GM19239 (cell line): ENCODE data around the gene EPHA4.
A peak's percentile ranks its signal among the peaks of the same experiment; 100 is the strongest.

Source experiments
- DNase-seq: peaks from one replicate; pipeline ENCODE4 v3.0.0; 2011; ENCODE audit warnings: low spot score; ENCODE audit not compliant: insufficient read length
- FAIRE-seq: peaks from 2 replicates; lab custom pipeline; 2011; peaks lifted over from hg19 to GRCh38; lab: Jason Lieb, UNC

The EPHA4 gene

DNA sequence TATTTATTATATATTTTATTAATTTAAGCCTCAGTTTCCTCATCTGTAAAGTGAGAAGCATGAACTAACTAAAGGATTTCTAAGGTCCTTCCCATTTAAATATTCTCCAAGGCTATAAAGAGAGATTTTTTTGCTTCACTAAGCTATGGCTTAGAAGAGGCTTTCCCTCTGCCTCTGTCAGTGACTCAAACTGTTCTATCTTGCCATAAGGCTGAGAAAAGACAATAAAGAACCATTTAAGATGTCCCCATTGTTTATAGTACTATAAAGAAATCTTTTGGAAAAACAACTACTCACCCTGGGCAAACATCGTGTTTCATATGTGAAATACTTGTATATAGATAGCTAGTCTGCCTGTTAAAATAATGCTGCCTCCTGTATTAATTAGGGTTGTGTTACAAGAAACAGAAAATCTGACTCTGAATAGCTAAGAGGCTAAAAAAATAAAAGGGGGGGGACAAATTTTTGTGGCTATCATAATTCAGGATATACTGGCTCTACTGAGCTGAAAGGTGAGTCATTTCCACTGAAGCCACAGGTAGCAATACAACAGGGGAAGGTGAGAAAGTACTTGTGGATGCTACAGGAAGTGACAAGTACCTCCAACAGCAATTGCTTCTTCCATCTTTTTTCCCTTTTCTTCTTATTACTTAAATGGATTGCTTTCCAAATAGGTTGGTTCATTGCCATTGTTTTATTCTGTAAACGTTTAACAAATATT, 25.4 kb downstream of the EPHA4 start:
- DNase-seq, result no peak
- FAIRE-seq, result peak; percentile 11

DNA sequence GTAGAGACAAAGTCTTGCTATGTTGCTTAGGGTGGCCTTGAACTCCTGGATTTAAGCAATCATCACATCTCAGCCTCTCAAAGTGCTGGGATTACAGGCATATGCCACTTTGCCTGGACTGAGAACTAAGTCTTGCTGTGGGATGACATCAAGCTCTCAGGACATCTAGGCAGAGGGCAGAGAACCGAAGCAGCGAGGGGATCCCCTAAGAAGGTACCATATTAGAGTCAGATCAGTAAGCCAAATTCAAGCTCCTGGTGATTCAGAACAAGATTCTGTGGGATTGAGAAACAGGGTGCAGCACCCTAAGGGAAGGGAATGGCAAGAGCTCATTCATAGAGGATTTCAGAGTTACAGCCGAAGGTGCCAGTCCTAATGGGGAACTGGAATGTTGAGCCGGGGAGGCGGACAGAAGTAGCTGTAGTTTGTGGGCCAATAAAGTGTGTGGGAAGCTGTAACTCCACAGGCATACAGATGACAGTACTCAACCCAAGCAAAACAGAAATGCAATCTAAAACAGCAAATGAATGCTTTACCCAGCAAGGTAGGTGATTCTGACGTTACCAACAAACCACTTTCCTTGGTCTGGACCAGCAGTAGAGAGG, 30.9 kb downstream of the EPHA4 start:
- DNase-seq (no peak), FAIRE-seq (no peak)

DNA sequence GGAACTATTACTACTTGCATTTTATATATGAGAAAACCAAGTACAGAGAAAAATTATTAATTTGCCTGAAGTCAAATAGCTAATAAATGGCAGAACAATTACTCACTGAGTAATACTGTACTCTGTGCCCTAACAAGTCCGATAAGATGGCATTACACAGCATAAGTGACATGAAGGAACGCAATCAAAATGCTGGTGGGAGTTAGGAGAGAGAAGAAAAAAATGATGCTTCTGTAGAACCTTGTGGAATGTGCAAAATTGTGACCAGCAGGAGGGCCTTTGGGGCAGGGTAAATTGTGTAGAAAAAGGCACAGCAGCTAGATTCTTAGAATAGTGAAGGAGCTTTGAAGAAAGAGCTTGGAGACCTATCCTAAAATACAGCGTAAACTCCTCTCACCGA, 32.9 kb downstream of the EPHA4 start:
- FAIRE-seq (no peak), DNase-seq (no peak)

DNA sequence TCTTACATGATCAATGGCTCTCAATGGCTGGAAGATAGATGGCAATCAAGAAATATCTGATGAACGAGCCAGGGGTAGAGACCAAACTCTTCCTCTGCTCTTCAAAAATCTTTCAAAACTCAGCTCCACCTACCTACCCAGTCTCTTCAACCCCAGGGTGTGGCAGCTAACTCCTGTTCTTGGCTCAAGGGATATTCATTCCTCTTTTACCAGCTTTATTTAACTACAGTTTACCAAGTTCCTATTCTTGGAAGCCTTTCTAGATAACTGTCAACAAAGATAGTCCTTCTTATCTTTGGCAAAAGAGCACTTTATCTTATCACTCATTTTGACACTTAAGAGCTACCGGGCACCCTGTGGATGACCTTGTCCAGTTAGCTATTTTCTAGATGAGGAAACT, 36.3 kb downstream of the EPHA4 start:
- FAIRE-seq, result no peak
- DNase-seq, result no peak

DNA sequence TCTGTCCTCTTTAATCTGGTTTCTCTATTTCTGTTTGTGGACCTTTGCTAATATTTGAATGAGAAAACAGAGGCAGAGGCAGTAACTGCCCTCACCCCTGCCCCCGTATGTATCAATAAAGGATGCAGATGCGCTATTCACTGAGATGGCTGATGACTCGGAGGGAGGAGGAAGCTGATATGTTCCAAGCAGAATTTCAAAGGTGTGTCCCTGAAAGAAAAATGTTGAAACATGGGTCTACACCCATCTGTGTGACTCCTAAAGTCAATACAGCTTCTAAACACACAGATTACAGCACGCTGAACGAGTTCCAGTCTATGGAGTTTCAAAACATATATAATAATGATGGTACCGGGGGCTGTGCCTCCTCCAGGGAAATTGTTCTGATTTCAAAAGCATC, 38.8 kb downstream of the EPHA4 start:
- DNase-seq (no peak), FAIRE-seq (no peak)

DNA sequence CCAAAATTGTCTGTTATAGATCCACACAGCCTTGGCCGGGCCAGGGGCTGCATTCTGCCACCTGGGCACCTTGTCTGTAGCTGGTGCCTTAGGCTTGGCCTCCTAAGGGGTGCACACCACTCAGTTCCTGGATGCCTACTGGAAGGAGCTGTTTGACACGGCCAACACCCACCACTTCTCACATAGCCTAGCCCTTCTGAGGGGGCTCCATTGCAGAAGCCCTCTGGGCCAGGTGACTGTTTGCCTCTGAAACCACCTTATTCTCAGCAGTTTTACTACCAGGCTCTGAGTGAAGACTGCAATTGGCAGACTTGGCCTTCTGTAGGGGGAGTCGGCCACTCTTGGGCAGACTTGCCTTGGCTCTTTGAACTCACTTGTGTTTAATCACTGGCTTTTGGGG, 39.5 kb downstream of the EPHA4 start:
- DNase-seq (no peak), FAIRE-seq (no peak)

DNA sequence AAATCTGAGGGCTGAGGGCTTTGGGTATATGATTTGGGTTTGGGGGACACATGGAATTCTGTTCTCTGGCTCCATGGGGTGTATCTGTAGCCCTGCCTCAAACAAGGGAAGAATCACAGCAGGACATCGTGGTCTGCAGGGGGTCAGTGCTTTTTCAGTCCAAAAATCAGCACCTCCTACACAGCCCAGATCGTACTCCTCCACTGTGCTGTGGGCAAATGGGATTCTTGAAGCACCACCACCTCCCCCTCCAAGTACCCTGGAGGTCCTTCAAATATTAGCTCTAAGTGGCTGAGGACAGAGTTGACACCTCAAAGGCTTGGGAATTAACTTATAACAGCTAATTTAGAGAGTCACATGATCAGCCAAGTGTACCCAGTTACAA, 41.5 kb downstream of the EPHA4 start:
- FAIRE-seq (no peak), DNase-seq (no peak)

DNA sequence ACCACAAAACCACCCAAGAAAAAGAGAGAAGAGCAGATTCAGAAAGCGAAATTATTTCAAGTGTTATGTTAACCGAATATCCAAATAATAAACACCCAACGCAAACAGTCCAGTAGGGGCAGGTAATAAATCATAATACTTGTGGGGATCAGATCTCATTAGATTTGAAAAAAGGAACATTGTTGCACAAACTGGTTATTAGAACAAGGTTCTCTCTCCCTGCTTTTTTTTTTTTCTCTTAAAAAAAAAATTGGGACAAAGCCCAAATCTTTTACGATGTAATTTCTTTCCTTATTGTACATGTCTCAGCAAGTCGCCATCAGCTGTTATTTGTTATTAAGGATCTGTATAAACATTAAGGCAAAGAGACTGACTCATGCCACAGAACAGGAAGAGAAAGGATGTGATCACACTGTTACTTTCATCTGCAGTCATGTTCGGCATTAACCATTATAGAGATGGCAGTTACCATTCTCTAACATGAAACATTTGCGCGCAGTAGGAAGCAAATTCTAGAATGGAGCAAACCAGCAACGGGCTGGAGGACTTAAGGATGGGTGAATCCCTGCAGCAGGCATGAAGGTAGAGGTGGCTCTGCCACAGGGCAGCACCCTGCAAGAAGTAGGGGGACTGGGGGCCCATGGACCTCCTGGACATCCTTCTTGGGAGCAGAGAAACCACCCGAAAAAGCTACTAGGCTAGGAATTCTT, 42.0 kb downstream of the EPHA4 start:
- FAIRE-seq (no peak), DNase-seq (no peak)

DNA sequence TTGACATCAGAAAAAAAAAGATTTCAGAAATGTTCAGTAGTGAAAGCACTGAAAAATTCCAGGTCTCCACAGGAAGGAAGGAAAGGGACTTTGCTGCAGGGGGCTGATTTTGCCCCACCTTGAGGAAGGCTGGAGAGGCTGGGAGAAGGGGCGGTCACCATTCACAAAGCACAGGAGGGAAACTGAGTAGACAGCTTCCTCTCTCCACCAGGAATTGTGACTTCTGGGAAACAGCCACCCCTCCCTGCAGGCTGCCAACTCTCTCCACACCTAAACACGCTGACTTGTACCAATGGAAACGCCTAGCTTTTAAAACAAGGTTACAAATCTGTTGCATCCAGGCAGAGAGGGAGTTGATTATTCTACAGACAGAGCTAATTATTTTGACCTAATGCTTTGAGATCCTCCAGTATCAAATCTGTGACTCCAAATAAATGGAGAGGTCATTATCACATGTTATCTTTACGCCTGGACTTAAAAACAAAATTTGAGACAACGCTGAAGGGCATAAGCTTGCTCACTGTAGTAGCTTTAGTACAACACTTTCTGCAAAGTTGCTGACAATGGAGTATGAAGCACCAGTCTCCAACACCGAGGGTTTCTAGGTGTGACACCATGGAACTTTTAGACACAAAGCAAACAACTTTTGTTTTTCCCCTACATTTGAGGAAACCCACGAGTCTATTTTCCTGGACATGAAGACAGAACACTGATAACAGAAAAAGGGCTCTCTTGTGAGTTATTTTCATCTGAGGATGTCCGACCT, 42.7 kb downstream of the EPHA4 start:
- DNase-seq, result no peak
- no peak for FAIRE-seq

DNA sequence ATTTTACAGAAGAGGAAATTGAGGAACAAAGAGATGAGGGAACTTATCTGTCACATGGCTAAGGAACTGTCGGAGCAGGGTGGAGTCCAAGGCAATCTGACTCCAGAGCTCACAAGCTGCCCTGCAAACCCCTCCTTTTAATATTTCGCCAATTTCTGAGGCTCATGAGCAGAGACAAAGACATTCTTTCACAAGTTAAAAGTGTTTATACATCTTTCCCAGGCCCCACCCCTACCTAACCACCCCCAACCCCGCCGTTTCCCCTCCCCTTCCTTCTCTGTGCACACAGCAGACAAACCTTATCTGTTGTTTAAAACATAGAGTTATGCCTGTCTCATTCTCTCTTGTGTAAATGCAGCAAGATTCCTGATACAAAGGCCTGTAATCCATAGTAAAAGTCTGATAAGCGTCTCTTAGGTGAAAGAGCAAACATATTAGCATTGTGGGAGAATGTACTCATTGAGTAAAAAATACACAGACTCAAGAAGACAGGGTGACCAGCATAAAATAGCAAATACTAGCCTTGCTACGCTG, 44.3 kb downstream of the EPHA4 start:
- DNase-seq (no peak), FAIRE-seq (no peak)

DNA sequence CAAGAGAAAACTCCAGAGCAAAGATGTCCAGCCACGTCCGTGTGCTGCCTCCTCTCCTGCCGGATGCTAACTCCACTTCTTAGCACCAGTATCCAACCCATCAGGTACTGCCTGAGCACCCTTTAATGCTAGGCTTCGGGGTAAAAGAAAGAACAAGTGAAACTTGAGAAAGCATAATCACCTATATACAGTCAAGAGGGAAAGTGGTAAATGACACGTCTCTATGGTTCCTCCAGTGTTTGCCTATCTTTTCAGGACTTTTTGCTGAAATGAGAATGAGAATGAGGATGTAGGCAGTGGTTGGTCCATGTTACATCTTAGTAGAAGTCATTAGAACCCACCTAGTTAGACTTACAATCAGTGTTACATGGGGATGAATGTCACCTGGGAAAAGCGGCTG, 47.9 kb downstream of the EPHA4 start:
- FAIRE-seq, result no peak
- no peak for DNase-seq

DNA sequence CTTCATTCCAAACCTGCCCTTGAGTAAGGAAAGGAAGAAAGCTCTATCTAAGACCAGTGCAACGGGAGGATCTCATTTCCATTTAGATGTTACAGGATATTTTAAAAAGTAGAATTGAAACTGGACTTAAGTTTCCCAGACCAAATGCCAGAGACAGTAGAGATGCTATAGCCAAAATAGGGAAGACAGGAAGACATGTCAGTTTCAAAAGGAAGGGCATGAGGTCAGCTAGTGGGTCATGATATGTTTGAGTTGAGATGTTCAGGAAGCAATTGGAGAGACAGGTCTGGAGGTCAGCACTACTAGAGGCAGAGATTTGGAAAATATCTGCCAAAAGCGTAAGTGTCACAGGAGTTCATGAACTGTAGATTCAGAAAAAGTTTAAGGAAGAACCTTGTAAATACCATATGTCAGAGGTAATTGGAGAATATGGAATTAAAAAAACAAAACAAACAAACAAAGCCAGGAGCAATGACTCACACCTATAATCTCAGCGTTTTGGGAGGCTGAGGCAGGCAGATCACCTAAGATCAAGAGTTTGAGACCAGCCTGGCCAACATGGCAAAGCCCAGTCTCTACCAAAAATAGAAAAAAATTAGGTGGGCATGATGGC, 50.8 kb downstream of the EPHA4 start:
- FAIRE-seq (peak; percentile 42), DNase-seq (no peak)

DNA sequence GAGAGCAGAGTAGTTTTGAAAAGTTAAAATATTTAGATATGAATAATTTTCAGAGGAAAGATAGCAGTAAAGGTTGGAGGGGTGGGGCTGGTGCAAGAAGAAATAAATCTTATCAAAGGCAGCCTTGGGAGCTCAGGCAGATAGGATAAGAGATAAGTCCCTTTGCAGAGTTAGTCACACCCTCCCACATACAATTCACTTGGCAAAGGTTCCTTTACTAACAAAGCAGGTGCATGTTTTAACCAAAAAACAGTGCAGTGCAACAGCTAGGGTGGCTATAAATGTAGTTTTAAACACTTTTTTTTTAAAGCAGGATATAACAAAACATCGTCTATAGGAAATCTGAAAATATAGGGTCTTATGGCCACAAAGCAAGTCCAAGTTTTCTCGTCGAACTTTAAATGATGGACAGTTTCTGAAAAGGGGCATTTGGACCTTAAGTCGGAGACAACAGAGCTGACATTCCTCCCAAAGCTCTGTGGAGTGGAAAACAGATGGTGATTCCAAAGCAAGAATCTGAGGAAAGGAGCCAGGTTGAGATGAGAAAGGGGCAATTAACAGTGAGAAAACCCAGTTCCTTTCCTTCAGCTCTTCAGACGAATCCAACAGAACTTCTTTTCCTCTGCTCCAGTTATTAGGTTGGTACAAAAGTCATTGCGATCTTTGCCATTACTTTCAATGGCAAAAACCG, 53.0 kb downstream of the EPHA4 start:
- no peak for DNase-seq
- FAIRE-seq, result peak; percentile 48

DNA sequence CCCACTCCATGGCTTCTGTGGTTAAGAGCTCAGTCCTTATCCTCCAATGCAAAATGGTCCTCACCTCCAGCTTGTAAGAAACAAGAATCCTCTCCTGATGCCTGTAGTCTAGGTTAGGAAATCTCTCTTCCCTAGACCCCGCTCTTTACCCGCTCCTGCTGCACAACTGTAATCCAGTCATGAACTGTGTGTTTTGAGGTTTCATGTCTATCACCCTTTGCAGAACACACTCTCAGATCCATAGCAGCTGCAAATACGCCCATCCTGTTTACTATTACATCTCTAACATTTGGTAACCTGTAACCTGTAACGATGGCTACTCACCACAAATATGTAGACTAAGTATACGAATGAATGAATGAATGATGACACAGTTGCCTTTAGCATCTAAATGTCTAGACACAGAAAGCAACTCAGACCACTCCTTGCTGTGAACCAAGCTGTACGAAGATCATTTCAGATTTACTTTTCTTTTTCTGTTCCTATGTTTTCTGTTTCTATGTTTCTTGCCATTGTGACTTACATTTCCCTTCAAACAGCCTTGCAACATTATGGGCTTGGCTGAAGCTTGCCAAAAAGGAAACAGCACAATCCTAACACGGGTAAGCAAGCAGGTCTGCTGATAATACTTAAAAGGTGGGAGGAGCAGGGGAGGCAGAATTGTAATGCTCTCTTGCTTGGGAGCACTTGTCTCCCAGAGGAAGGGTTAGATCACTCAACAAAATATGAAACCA, 53.7 kb downstream of the EPHA4 start:
- DNase-seq (no peak), FAIRE-seq (no peak)

DNA sequence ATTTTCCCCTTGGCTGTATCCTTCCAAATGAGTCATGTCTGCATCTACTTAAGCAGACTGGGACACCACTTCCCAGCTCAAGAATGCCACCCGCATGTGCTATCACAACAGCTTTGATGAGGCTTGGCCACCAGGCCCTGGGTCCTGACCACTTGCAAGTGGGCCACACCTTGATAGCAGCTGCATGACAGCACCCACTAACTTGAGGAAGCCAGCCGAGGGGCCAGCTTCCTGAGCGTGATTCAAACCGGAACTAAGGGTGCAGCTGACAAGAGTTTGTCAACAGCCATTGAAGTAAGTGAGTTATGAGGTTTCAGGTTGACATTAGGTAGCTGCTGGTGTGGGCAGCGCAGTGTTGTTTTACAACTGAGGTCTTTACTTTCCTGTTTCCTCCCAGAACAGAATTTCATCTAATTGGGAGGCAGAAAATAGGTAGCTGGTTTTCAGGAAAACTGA, 54.4 kb downstream of the EPHA4 start:
- DNase-seq (peak; percentile 18), FAIRE-seq (peak; percentile 84)

DNA sequence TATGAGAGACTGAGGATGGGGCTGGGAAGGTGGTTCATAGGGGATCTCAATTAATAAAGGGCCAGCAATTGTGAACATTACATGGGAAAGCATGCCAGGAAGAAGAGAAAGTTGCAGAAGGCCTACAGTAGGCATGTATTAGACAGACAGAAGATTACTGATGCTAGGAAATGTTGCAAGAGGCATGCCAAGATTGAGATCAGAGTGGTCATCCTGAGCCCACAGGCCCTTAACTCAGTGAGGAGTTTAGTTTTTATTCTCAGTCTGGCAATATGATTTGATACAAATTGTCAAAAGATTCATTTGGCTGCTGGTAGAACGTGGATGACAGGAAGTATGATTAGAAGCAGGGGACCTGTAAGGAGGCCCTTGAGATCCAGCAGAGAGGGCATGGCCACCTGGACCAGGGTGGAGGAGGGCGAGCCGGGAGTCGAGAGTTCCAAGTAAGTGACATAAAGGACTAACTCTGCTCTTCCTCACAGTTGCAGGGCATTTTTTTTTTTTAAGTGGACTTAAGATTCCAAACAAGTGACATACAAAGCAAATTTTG, 54.9 kb downstream of the EPHA4 start:
- FAIRE-seq, result peak; percentile 31
- no peak for DNase-seq

DNA sequence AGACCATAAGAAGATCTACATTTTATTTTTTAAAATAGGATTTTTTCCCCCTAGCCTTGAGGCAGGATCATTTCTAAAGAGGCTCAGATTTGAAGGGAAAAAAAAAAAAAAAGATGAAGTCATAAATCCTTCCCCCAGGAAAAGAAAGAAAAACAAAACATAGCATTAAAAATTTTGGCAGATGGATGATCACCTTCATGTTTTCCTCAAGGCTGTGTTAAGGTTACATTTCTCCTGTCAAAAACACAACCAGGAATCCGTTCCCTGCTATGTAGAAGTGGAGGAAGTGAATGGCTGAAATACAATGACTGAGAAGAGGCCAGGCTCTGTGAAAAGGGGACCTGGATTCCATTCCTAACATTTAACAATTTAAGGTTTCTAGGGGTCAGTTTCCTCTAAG, 56.2 kb downstream of the EPHA4 start:
- DNase-seq (no peak), FAIRE-seq (no peak)

DNA sequence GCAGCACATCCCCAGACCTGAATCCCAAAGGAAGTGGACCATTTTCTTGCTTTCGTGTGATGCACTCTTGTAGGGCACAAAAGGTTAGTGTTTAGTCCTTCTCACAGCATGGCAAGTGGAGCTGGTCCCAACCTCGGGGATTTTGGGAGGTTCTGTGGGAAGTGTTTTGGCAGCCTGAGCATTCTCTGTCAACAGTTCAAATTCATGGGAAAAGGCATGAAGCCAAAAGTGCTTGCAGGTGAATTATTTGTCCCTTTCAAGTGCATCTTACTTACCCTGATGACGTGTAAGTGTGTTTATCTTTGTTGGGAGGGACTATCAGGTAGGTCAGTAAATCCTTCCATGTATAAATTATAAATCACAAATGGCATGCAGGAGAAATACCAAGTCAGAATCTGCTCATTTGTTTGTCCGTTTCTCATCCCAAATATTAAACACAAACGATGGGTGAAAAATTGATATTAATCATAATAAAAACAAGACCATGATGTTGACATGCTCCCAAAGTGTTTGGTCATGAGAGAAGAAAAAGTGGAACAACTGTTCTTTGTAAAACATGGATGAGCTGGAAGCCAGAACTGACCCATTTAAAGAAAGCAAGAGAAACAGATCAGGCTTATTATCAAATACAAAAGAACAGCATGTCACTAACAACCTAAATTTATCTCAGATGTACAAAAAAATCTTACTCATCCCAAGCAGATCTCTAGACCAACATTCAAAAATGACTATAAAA, 57.6 kb downstream of the EPHA4 start:
- no peak for FAIRE-seq

More for the DNA sequence above, 57.6 kb downstream of the EPHA4 start:
- DNase-seq, result no peak
